AG20443 (cell line): Measurements from ENCODE around the gene NUDT8.

Experiments
- DNase-seq: peaks from one replicate; pipeline ENCODE4 v3.0.0; 2012; ENCODE audit warnings: low spot score, mixed read lengths

Gene NUDT8

GRCh38 chr11:67629386-67630227 is at the start of gene NUDT8:
TSS of gene NUDT8 (minus strand) at chr11:67629937. CDS start at chr11:67629911, 26 bp downstream.
- DNase-seq, result peak; percentile 89

- no peak for DNase-seq
These were observed 45.5 kb upstream of the NUDT8 start for GRCh38 chr11:67675058-67675747.

GRCh38 chr11:67674442-67674871 is 44.7 kb upstream of the NUDT8 start, which contains the start of gene ALDH3B2:
TSS of gene ALDH3B2 (minus strand) at chr11:67674623. CDS start at chr11:67666935, 7,688 bp downstream.
- no peak for DNase-seq

GRCh38 chr11:67673902-67674301 is 44.2 kb upstream of the NUDT8 start:
- DNase-seq, result no peak

- no peak for DNase-seq
These were observed 43.6 kb upstream of the NUDT8 start for GRCh38 chr11:67673358-67673757.

GRCh38 chr11:67671211-67671520 is 41.4 kb upstream of the NUDT8 start:
- DNase-seq, result no peak

GRCh38 chr11:67670316-67671210 is 40.8 kb upstream of the NUDT8 start:
- DNase-seq, result no peak

GRCh38 chr11:67668192-67668551 is 38.4 kb upstream of the NUDT8 start:
- no peak for DNase-seq

GRCh38 chr11:67667490-67668191 is 37.9 kb upstream of the NUDT8 start:
- DNase-seq, result no peak

GRCh38 chr11:67666676-67667489 is 37.1 kb upstream of the NUDT8 start:
- DNase-seq, result peak; percentile 11

GRCh38 chr11:67666303-67666645 is 36.5 kb upstream of the NUDT8 start:
- no peak for DNase-seq

- peak; percentile 35 for DNase-seq
These were observed 36.0 kb upstream of the NUDT8 start for GRCh38 chr11:67665541-67666302.

- DNase-seq, result peak; percentile 8
These were observed 35.2 kb upstream of the NUDT8 start for GRCh38 chr11:67664696-67665540.

- no peak for DNase-seq
These were observed 34.5 kb upstream of the NUDT8 start for GRCh38 chr11:67664213-67664585.

- DNase-seq, result peak; percentile 8
These were observed 33.9 kb upstream of the NUDT8 start for GRCh38 chr11:67663532-67664212.

GRCh38 chr11:67662835-67663531 is 33.2 kb upstream of the NUDT8 start:
- DNase-seq, result no peak

- DNase-seq, result no peak
These were observed 32.6 kb upstream of the NUDT8 start for GRCh38 chr11:67662142-67662834.
